H9 (cell line): ENCODE data around the gene CFAP299. TPM values are rescaled to one million over a fixed set of nuclear protein-coding genes. Genes with fewer than 3 reads are reported as not detected.

Experiments used
- DNase-seq: peaks from one replicate; pipeline ENCODE4 v3.0.0-alpha.2; 2017
- H2AFZ ChIP-seq: one replicate; pipeline ENCODE4 v1.6.1; 2013; ENCODE audit warnings: mild to moderate bottlenecking, low read length, control low read depth, moderate library complexity
- H2AK5ac ChIP-seq: 2 replicates; pipeline ENCODE4 v1.6.1; 2013; ENCODE audit warnings: low read length, control low read depth, mixed read lengths; ENCODE audit not compliant: insufficient read length
- H2BK120ac ChIP-seq: one replicate; pipeline ENCODE4 v1.6.1; 2013; ENCODE audit warnings: low read depth, mild to moderate bottlenecking, low read length, control low read depth, inconsistent platforms; ENCODE audit not compliant: poor library complexity, severe bottlenecking
- H2BK12ac ChIP-seq: 2 replicates; pipeline ENCODE4 v1.6.1; 2013; ENCODE audit warnings: low read length, control low read depth, mixed read lengths, low read depth; ENCODE audit not compliant: insufficient read length
- H2BK15ac ChIP-seq: 2 replicates; pipeline ENCODE4 v1.6.1; 2013; ENCODE audit warnings: low read depth, low read length, control low read depth
- H2BK20ac ChIP-seq: one replicate; pipeline ENCODE4 v1.6.1; 2013; ENCODE audit warnings: low read depth, mild to moderate bottlenecking, low read length, control low read depth, inconsistent platforms; ENCODE audit not compliant: poor library complexity, severe bottlenecking
- H2BK5ac ChIP-seq: 2 replicates; pipeline ENCODE4 v1.6.1; 2013; ENCODE audit warnings: low read length, control low read depth, mixed read lengths; ENCODE audit not compliant: insufficient read length
- H3K14ac ChIP-seq: 2 replicates; pipeline ENCODE4 v1.6.1; 2013; ENCODE audit warnings: low read length, control low read depth; ENCODE audit not compliant: insufficient read depth
- H3K18ac ChIP-seq: 2 replicates; pipeline ENCODE4 v1.6.1; 2013; ENCODE audit warnings: low read depth, mild to moderate bottlenecking, mixed read lengths, low read length, control low read depth; ENCODE audit not compliant: insufficient read length
- H3K23ac ChIP-seq: 2 replicates; pipeline ENCODE4 v1.6.1; 2013; ENCODE audit warnings: low read length, control low read depth, mixed read lengths, low read depth; ENCODE audit not compliant: insufficient read length
- H3K23me2 ChIP-seq: 2 replicates; pipeline ENCODE4 v1.6.1; 2013; ENCODE audit warnings: low read depth, mild to moderate bottlenecking, mixed read lengths, low read length, control low read depth; ENCODE audit not compliant: insufficient read length, poor library complexity, severe bottlenecking
- H3K27ac ChIP-seq: 2 replicates; pipeline ENCODE4 v1.5.1; 2013; ENCODE audit warnings: low read length, control low read depth, mixed read lengths, low read depth; ENCODE audit not compliant: insufficient read length
- H3K27me3 ChIP-seq: 2 replicates; pipeline ENCODE4 v1.6.1; 2013; ENCODE audit warnings: low read length, control low read depth, inconsistent platforms; ENCODE audit not compliant: insufficient read depth
- H3K4ac ChIP-seq: 2 replicates; pipeline ENCODE4 v1.6.1; 2013; ENCODE audit warnings: low read depth, mild to moderate bottlenecking, control low read depth, inconsistent platforms, low read length, moderate library complexity
- H3K4me1 ChIP-seq: 2 replicates; pipeline ENCODE4 v1.6.1; 2013; ENCODE audit warnings: low read length, control low read depth, inconsistent platforms; ENCODE audit not compliant: insufficient read depth
- H3K4me2 ChIP-seq: 2 replicates; pipeline ENCODE4 v1.6.1; 2013; ENCODE audit warnings: low read length, control low read depth, mixed read lengths; ENCODE audit not compliant: insufficient read length, insufficient read depth
- H3K56ac ChIP-seq: 2 replicates; pipeline ENCODE4 v1.6.1; 2013; ENCODE audit warnings: low read depth, mild to moderate bottlenecking, mixed read lengths, low read length, control low read depth; ENCODE audit not compliant: insufficient read length
- H3K79me1 ChIP-seq: 2 replicates; pipeline ENCODE4 v1.6.1; 2013; ENCODE audit warnings: low read depth, mild to moderate bottlenecking, moderate library complexity, low read length, control low read depth, inconsistent platforms; ENCODE audit not compliant: insufficient read depth, poor library complexity, severe bottlenecking
- H3K79me2 ChIP-seq: 2 replicates; pipeline ENCODE4 v1.6.1; 2013; ENCODE audit warnings: low read length, control low read depth, inconsistent platforms; ENCODE audit not compliant: insufficient read depth
- H3K9ac ChIP-seq: 2 replicates; pipeline ENCODE4 v1.6.1; 2013; ENCODE audit warnings: low read length, control low read depth, mixed read lengths; ENCODE audit not compliant: insufficient read length; ENCODE audit errors: extremely low read depth
- H3K9me3 ChIP-seq: one replicate; pipeline ENCODE4 v1.6.1; 2013; ENCODE audit warnings: low read depth, low read length, inconsistent platforms; ENCODE audit not compliant: control insufficient read depth
- H3T11ph ChIP-seq: one replicate; pipeline ENCODE4 v1.6.1; 2013; ENCODE audit warnings: mild to moderate bottlenecking, low read length, control low read depth, inconsistent platforms
- H4K20me1 ChIP-seq: one replicate; pipeline ENCODE4 v1.6.1; 2013; ENCODE audit not compliant: control insufficient read depth, insufficient read length, insufficient read depth
- H4K5ac ChIP-seq: 2 replicates; pipeline ENCODE4 v1.6.1; 2013; ENCODE audit warnings: low read depth, mild to moderate bottlenecking, mixed read lengths, low read length, control low read depth; ENCODE audit not compliant: insufficient read length
- H4K8ac ChIP-seq: replicated peaks from 2 replicates; pipeline ENCODE4 v1.6.1; 2013; ENCODE audit warnings: low read length, control low read depth, mixed read lengths, low read depth; ENCODE audit not compliant: insufficient read length
- H4K91ac ChIP-seq: 2 replicates; pipeline ENCODE4 v1.6.1; 2013; ENCODE audit warnings: low read depth, mild to moderate bottlenecking, moderate library complexity, mixed read lengths, low read length, control low read depth; ENCODE audit not compliant: insufficient read length
- H3K27ac Mint-ChIP-seq, 3 experiments: 2 replicates in 2 of 3; 3 replicates in 1 of 3; pipeline ENCODE4 v1.8.0; 2020 to 2021; ENCODE audit warnings: mixed read lengths in 3 of 3, mild to moderate bottlenecking in 1 of 3, moderate library complexity in 1 of 3
- H3K27me3 Mint-ChIP-seq: 2 replicates; pipeline ENCODE4 v1.8.0; 2021; ENCODE audit warnings: low read depth, mild to moderate bottlenecking, moderate library complexity, mixed read lengths
- H3K36me3 Mint-ChIP-seq, 3 experiments: 2 replicates in 2 of 3; 3 replicates in 1 of 3; pipeline ENCODE4 v1.8.0; 2020 to 2021; ENCODE audit warnings: low read depth in 3 of 3, mixed read lengths in 3 of 3; ENCODE audit not compliant: insufficient read depth in 1 of 3
- H3K4me1 Mint-ChIP-seq, 2 experiments: 2 replicates each; pipeline ENCODE4 v1.8.0; 2020; ENCODE audit warnings: mixed read lengths in 2 of 2
- H3K4me3 Mint-ChIP-seq, 2 experiments: 2 replicates in 1 of 2; 3 replicates in 1 of 2; pipeline ENCODE4 v1.8.0; 2020 to 2021; ENCODE audit warnings: mild to moderate bottlenecking in 2 of 2, mixed read lengths in 2 of 2, moderate library complexity in 1 of 2
- H3K9me3 Mint-ChIP-seq, 2 experiments: 2 replicates in 1 of 2; 3 replicates in 1 of 2; pipeline ENCODE4 v1.8.0; 2020; ENCODE audit warnings: mild to moderate bottlenecking in 2 of 2, mixed read lengths in 2 of 2, moderate library complexity in 1 of 2
- WGBS: extraction: QIAGEN DNeasy Blood & Tissue Kit; methylation state at CpG from one replicate; pipeline ENCODE4 v1.1.7; 2013; ENCODE audit warnings: missing lambda C conversion rate, low lambda C conversion rate, mixed read lengths; ENCODE audit not compliant: insufficient read length; ENCODE audit errors: extremely low coverage; 5-methylcytosine and 5-hydroxymethylcytosine counted together
- total RNA-seq: library from RNA; stranded (reverse); gene quantifications from 2 replicates; pipeline ENCODE4 v1.2.1, GENCODE V29; 2021
- TF ChIP-seq, protein P1 (sequence below): fragments of 200-600 bp; sonication (generic); conservative IDR thresholded peaks from 3 replicates; pipeline ENCODE4 v1.8.0; 2021; ENCODE audit warnings: antibody characterized with exemption, mild to moderate bottlenecking

CFAP299 gene
- total RNA-seq, 1 experiment from 2014 or later: not detected

DNA sequence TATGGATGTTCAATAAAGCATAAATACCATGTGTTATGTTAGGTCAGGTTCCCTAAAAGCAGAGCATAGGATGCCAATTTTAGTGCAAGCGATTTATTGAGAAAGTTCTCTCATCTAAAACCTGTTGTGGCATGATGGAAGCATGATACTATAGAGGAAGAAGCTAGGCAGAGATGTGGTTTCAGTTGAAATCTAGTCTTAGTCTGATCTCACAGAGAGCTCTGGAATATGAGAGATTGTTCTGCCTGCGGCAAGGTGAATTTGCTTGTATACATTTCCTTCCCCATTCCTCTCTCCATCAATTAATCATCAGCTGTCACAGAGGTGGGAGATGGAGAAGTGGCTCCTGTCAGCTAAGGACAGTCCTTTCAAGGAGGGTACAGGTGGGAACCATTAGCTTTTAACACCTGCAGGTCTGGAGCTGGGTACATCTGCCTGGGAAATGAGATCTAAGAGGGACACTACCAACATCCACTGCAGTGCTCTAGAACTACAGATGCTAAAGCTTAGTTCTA lies 252.4 kb downstream of the CFAP299 start:
- Mint-ChIP-seq H3K36me3 (no peaks in the 10 kb centered on the region; a peak in 1 of 7 replicates), H3K9me3 (no peaks in the 10 kb centered on the region), H3K4me1 (no peaks in the 10 kb centered on the region), H3K27ac (no peak overlapping the region), H3K4me3 (no peak overlapping the region), H3K27me3 (no peaks in the 10 kb centered on the region)
- Histone ChIP-seq H2BK20ac (no peak overlapping the region), H3K27ac (no peak overlapping the region), H3K9me3 (no peaks in the 10 kb centered on the region), H2BK15ac (no peak overlapping the region), H3K27me3 (no peaks in the 10 kb centered on the region), H3K4me1 (no peaks in the 10 kb centered on the region), H3K14ac (no peak overlapping the region), H2BK5ac (no peak overlapping the region), H3K4me2 (no peak overlapping the region), H4K5ac (no peak overlapping the region), H3K56ac (no peak overlapping the region), H2AK5ac (no peak overlapping the region), H3K9ac (no peak overlapping the region), H3K18ac (no peak overlapping the region), H4K91ac (no peak overlapping the region), H3K4ac (no peak overlapping the region), H2BK12ac (no peak overlapping the region), H4K20me1 (no peaks in the 10 kb centered on the region), H2AFZ (no peak overlapping the region), H3K23ac (no peak overlapping the region), H3T11ph (no peak overlapping the region), H2BK120ac (no peak overlapping the region), H4K8ac (no peak overlapping the region), H3K79me2 (no peaks in the 10 kb centered on the region), H3K79me1 (no peaks in the 10 kb centered on the region), H3K23me2 (no peaks in the 10 kb centered on the region)
- DNase-seq: no peak
- TF ChIP-seq, protein P1, sequence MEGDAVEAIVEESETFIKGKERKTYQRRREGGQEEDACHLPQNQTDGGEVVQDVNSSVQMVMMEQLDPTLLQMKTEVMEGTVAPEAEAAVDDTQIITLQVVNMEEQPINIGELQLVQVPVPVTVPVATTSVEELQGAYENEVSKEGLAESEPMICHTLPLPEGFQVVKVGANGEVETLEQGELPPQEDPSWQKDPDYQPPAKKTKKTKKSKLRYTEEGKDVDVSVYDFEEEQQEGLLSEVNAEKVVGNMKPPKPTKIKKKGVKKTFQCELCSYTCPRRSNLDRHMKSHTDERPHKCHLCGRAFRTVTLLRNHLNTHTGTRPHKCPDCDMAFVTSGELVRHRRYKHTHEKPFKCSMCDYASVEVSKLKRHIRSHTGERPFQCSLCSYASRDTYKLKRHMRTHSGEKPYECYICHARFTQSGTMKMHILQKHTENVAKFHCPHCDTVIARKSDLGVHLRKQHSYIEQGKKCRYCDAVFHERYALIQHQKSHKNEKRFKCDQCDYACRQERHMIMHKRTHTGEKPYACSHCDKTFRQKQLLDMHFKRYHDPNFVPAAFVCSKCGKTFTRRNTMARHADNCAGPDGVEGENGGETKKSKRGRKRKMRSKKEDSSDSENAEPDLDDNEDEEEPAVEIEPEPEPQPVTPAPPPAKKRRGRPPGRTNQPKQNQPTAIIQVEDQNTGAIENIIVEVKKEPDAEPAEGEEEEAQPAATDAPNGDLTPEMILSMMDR: no peak
- no CpG with 5 or more reads among the region's 2 CpGs for WGBS
